GM19324 (cell line): ENCODE data around the gene OLFML2B.
"Not testable (repeated sequence)": the region's sequence is repeated elsewhere in the genome, so short reads cannot be mapped to it uniquely, and the experiment has no call there.

Experiments
- ATAC-seq: cut with Tn5 transposase; IDR thresholded peaks from one replicate; pipeline ENCODE4 v1.9.1; 2021; ENCODE audit warnings: mild to moderate bottlenecking, moderate library complexity; ENCODE audit not compliant: unreplicated experiment, low FRiP score

OLFML2B gene

GRCh38 chr1:162023547-162024501, at the start of gene OLFML2B:
OLFML2B (minus strand) TSS chr1:162023869; CDS start chr1:162023430, 439 bp downstream.
- no peak for ATAC-seq

- no peak for ATAC-seq
These were observed 49.1 kb upstream of the OLFML2B start for GRCh38 chr1:162072740-162073139.

GRCh38 chr1:162070825-162071224, 47.2 kb upstream of the OLFML2B start:
- no peak for ATAC-seq

- no peak for ATAC-seq
These were observed 46.6 kb upstream of the OLFML2B start for GRCh38 chr1:162070094-162070748.

- peak; percentile 99 for ATAC-seq
These were observed 45.8 kb upstream of the OLFML2B start, which contains the start of gene NOS1AP for GRCh38 chr1:162069334-162070093. NOS1AP (plus strand) TSS chr1:162069691; CDS start chr1:162070178, 487 bp downstream.

GRCh38 chr1:162068301-162068700, 44.6 kb upstream of the OLFML2B start:
- no peak for ATAC-seq

- ATAC-seq: no peak
These were observed 43.8 kb upstream of the OLFML2B start for GRCh38 chr1:162067466-162067865.

- ATAC-seq: not testable (repeated sequence)
These were observed 43.2 kb upstream of the OLFML2B start for GRCh38 chr1:162066836-162067235.

- ATAC-seq: no peak
These were observed 41.3 kb upstream of the OLFML2B start for GRCh38 chr1:162065016-162065415.

GRCh38 chr1:162062542-162063015, 38.9 kb upstream of the OLFML2B start:
- ATAC-seq: no peak

- no peak for ATAC-seq
These were observed 36.6 kb upstream of the OLFML2B start for GRCh38 chr1:162060314-162060713.

GRCh38 chr1:162059721-162060120, 36.1 kb upstream of the OLFML2B start:
- ATAC-seq: no peak

- ATAC-seq: no peak
These were observed 32.9 kb upstream of the OLFML2B start for GRCh38 chr1:162056579-162056978.

GRCh38 chr1:162056043-162056442, 32.4 kb upstream of the OLFML2B start:
- no peak for ATAC-seq

- ATAC-seq: no peak
These were observed 31.4 kb upstream of the OLFML2B start for GRCh38 chr1:162055062-162055461.

GRCh38 chr1:162053949-162054348, 30.3 kb upstream of the OLFML2B start:
- ATAC-seq: not testable (repeated sequence)

- ATAC-seq: no peak
These were observed 23.3 kb upstream of the OLFML2B start for GRCh38 chr1:162046921-162047320.

GRCh38 chr1:162042361-162042760, 18.7 kb upstream of the OLFML2B start:
- no peak for ATAC-seq

- ATAC-seq: no peak
These were observed 17.0 kb upstream of the OLFML2B start for GRCh38 chr1:162040657-162041056.

GRCh38 chr1:162040001-162040400, 16.3 kb upstream of the OLFML2B start:
- no peak for ATAC-seq

- ATAC-seq: no peak
These were observed 15.0 kb upstream of the OLFML2B start for GRCh38 chr1:162038624-162039023.
